Naive thymus-derived CD8-positive, alpha-beta T cell (primary cell): ENCODE measurements around the gene ADARB1. TPM values are rescaled to one million over a fixed set of nuclear protein-coding genes. Genes with fewer than 3 reads are reported as not detected.

Source experiments
- ATAC-seq, 2 donors: fragments of 150-1000 bp; cut with Tn5 transposase in 1 of 2; sonication (Bioruptor Pico), chemical (Tn5 transposase) in 1 of 2; 1 replicate in 1 of 2; 2 replicates in 1 of 2; pipeline ENCODE4 v1.10.0; 2021; ENCODE audit warnings: mild to moderate bottlenecking in 2 of 2, moderate library complexity in 2 of 2
- POLR2A ChIA-PET: fragments of 350-600 bp; sonication (Branson Sonifier 250); formaldehyde crosslinking; loops from one replicate; lab custom pipeline; 2021; ENCODE audit warnings: antibody characterized with exemption; lab: Charles Lee
- DNase-seq, 10 donors: peaks; one replicate each; pipeline versions ENCODE4 v3.0.0 to v3.0.0-alpha.2; 2020 to 2022
- H3K27ac Mint-ChIP-seq, 10 donors: one replicate each; pipeline ENCODE4 v1.8.0; 2020 to 2022; ENCODE audit warnings: mild to moderate bottlenecking in 10 of 10, mixed read lengths in 10 of 10, moderate library complexity in 4 of 10, inconsistent platforms in 1 of 10
- H3K27me3 Mint-ChIP-seq, 5 donors: one replicate each; pipeline ENCODE4 v1.8.0; 2021 to 2022; ENCODE audit warnings: mixed read lengths in 5 of 5
- H3K36me3 Mint-ChIP-seq, 3 donors: one replicate each; pipeline ENCODE4 v1.8.0; 2020 to 2022; ENCODE audit warnings: mixed read lengths in 3 of 3, mild to moderate bottlenecking in 2 of 3, inconsistent platforms in 1 of 3
- H3K4me1 Mint-ChIP-seq, 4 donors: one replicate each; pipeline ENCODE4 v1.8.0; 2021 to 2022; ENCODE audit warnings: mixed read lengths in 4 of 4
- H3K4me3 Mint-ChIP-seq, 10 donors: one replicate each; pipeline ENCODE4 v1.8.0; 2020 to 2022; ENCODE audit warnings: mild to moderate bottlenecking in 10 of 10, mixed read lengths in 10 of 10, moderate library complexity in 6 of 10, inconsistent platforms in 1 of 10
- H3K9me3 Mint-ChIP-seq, 9 donors: one replicate each; pipeline ENCODE4 v1.8.0; 2020 to 2022; ENCODE audit warnings: mixed read lengths in 9 of 9, mild to moderate bottlenecking in 3 of 9, inconsistent platforms in 1 of 9, moderate library complexity in 1 of 9
- polyA plus RNA-seq, 3 donors: library from polyadenylated mRNA; unstranded; fragments of 300-500 nt; fragmentation: Illumina TruSeq; gene quantifications; one replicate each; pipeline ENCODE4 v1.2.3, GENCODE V29; 2021
- total RNA-seq, 8 experiments: library from RNA in 2 of 8; stranded (reverse) in 2 of 8; gene quantifications; one replicate each; pipeline ENCODE4 v1.2.3 and lab custom pipeline; 2021 to 2026

ADARB1 gene
- total and polyA plus RNA-seq, 5 experiments from 2014 or later, result 2.9 to 36.9 (median 7.7) TPM

- no peaks in the 10 kb centered on the region for H3K4me1 Mint-ChIP-seq
- H3K9me3 Mint-ChIP-seq, result peaks cover 0 to 2% (median 0%) of the 10 kb centered on the region in 9 donors
- H3K27ac Mint-ChIP-seq, result no peak overlapping the region
- H3K36me3 Mint-ChIP-seq, result no peaks in the 10 kb centered on the region
- H3K27me3 Mint-ChIP-seq, result peaks cover 10 to 28% (median 20%) of the 10 kb centered on the region in 5 donors
- ATAC-seq (no peak), DNase-seq (no peak)
- POLR2A ChIA-PET, result no interaction called here
- no peak overlapping the region for H3K4me3 Mint-ChIP-seq
These were observed 160.6 kb downstream of the ADARB1 start for GRCh38 chr21:45234965-45235364.

- POLR2A ChIA-PET, result no interaction called here
- no peak for ATAC-seq
These were observed 161.1 kb downstream of the ADARB1 start for GRCh38 chr21:45235488-45235887.

DNA sequence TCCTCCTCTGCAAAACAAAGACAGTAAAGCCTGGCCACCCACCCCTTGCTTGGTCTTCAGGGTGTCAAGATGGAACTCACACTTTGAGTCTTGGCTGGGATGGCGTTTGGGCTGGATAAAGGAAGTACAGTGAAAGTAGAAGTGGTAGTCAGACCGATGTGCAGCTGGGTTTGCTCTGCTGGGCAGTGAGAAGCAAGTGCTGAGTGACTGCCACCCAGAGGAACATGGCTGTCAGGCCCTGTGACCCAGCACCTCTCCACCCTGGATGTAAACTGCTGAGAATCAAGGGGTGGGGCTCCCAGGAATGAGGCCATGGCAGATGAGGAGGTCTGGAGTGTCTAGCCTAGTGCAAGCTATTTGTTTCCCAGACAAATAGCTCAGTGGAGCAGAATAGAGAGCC is 162.1 kb downstream of the ADARB1 start:
- H3K4me1 Mint-ChIP-seq, result no peaks in the 10 kb centered on the region
- DNase-seq (no peak), ATAC-seq (no peak)
- no peak overlapping the region for H3K27ac Mint-ChIP-seq
- H3K4me3 Mint-ChIP-seq, result no peak overlapping the region
- H3K36me3 Mint-ChIP-seq, result peaks cover 0 to 1% (median 0%) of the 10 kb centered on the region in 3 donors
- H3K9me3 Mint-ChIP-seq, result peaks cover 0 to 9% (median 0%) of the 10 kb centered on the region in 9 donors
- POLR2A ChIA-PET, result no interaction called here
- H3K27me3 Mint-ChIP-seq, result peaks cover 13 to 32% (median 20%) of the 10 kb centered on the region in 5 donors

More at GRCh38 chr21:45235488-45235887, 161.1 kb downstream of the ADARB1 start:
- no peak for DNase-seq
- no peak overlapping the region for H3K4me3 Mint-ChIP-seq
- peaks cover 0 to 2% (median 0%) of the 10 kb centered on the region in 9 donors for H3K9me3 Mint-ChIP-seq
- H3K36me3 Mint-ChIP-seq, result no peaks in the 10 kb centered on the region
- peaks cover 11 to 28% (median 20%) of the 10 kb centered on the region in 5 donors for H3K27me3 Mint-ChIP-seq
- H3K27ac Mint-ChIP-seq, result peak overlapping the region in 1 of 10 donors; percentile 2
- no peaks in the 10 kb centered on the region for H3K4me1 Mint-ChIP-seq

GRCh38 chr21:45237401-45237800 is 163.0 kb downstream of the ADARB1 start:
- no peak overlapping the region for H3K4me3 Mint-ChIP-seq
- DNase-seq, result no peak
- H3K27me3 Mint-ChIP-seq, result peaks cover 13 to 29% (median 20%) of the 10 kb centered on the region in 5 donors
- no peak for ATAC-seq
- H3K27ac Mint-ChIP-seq, result no peak overlapping the region
- POLR2A ChIA-PET, result interaction anchor here (0.6 kb wide), 1 partner anchor 68 kb away, joined by 3 read pairs; no protein-coding TSS in a partner anchor
- H3K36me3 Mint-ChIP-seq, result peaks cover 0 to 7% (median 0%) of the 10 kb centered on the region in 3 donors
- H3K9me3 Mint-ChIP-seq, result peaks cover 0 to 18% (median 0%) of the 10 kb centered on the region in 9 donors
- H3K4me1 Mint-ChIP-seq, result no peaks in the 10 kb centered on the region

DNA sequence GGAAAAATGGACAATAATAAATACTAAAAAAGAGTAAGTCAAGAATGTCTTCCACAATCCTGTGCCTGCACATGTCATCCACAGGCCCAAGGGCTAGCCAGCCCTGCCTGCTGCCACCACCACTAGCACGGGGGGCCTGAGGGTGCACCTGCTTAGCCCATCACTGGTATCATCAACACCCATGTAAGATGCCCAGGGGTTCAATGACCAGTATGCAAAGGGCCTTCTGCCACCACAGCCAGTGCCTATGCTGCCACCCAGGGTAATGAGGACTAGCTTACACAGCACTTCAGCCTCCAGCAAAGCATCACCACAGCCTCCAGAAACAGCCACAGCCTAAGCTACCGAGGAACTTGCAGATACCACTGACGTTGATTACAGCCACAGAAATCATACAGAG is 167.0 kb downstream of the ADARB1 start:
- Mint-ChIP-seq H3K4me3 (no peak overlapping the region), H3K27me3 (peaks cover 6 to 23% (median 10%) of the 10 kb centered on the region in 5 donors), H3K9me3 (peaks cover 3 to 36% (median 13%) of the 10 kb centered on the region in 9 donors), H3K4me1 (no peaks in the 10 kb centered on the region), H3K36me3 (peaks cover 3 to 22% (median 6%) of the 10 kb centered on the region in 3 donors), H3K27ac (peak overlapping the region in 1 of 10 donors; percentile 20)
- no peak for DNase-seq
- ATAC-seq, result no peak
- POLR2A ChIA-PET, result no interaction called here

GRCh38 chr21:45243603-45244002 is 169.2 kb downstream of the ADARB1 start:
- ATAC-seq, result no peak
- POLR2A ChIA-PET, result interaction anchor here (0.7 kb wide), 1 partner anchor 11 kb away, joined by 4 read pairs; no protein-coding TSS in a partner anchor
- peaks cover 0 to 19% (median 5%) of the 10 kb centered on the region in 5 donors for H3K27me3 Mint-ChIP-seq

DNA sequence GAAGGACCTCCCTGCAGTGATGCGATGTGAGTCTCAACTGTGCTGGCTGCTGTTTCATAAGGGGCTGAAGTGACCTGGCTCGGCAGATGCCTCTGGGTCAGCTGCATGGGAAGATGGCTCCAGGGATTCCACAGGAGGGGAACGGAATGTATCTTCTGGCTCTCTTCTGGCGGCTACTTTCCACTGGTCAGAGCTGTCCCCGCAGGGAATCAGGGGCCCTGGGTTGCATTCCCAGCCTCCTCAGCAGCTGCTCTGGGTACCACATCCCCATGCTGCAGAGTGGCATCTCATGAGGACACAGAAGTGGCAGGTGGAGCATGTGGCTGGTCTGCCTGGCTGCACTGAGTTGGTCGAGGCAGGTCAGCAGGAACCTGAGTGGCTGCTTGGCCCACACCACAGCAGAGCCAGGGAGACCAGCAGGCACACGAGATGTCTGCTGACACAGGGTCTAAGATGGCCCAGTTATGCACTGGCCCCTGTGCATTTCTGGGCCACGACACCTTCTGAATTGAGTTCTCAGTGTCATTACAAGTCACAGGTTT is 170.5 kb downstream of the ADARB1 start:
- no peak overlapping the region for H3K27ac Mint-ChIP-seq
- no peaks in the 10 kb centered on the region for H3K4me1 Mint-ChIP-seq
- H3K4me3 Mint-ChIP-seq, result no peak overlapping the region
- DNase-seq (no peak), ATAC-seq (no peak)
- peaks cover 0 to 19% (median 4%) of the 10 kb centered on the region in 5 donors for H3K27me3 Mint-ChIP-seq
- POLR2A ChIA-PET, result no interaction called here
- H3K36me3 Mint-ChIP-seq, result peaks cover 3 to 22% (median 6%) of the 10 kb centered on the region in 3 donors
- H3K9me3 Mint-ChIP-seq, result peaks cover 3 to 36% (median 13%) of the 10 kb centered on the region in 9 donors

More at GRCh38 chr21:45243603-45244002, 169.2 kb downstream of the ADARB1 start:
- Mint-ChIP-seq H3K9me3 (peaks cover 3 to 36% (median 13%) of the 10 kb centered on the region in 9 donors), H3K4me3 (no peak overlapping the region), H3K36me3 (peaks cover 3 to 22% (median 6%) of the 10 kb centered on the region in 3 donors), H3K27ac (no peak overlapping the region), H3K4me1 (no peaks in the 10 kb centered on the region)
- no peak for DNase-seq

DNA sequence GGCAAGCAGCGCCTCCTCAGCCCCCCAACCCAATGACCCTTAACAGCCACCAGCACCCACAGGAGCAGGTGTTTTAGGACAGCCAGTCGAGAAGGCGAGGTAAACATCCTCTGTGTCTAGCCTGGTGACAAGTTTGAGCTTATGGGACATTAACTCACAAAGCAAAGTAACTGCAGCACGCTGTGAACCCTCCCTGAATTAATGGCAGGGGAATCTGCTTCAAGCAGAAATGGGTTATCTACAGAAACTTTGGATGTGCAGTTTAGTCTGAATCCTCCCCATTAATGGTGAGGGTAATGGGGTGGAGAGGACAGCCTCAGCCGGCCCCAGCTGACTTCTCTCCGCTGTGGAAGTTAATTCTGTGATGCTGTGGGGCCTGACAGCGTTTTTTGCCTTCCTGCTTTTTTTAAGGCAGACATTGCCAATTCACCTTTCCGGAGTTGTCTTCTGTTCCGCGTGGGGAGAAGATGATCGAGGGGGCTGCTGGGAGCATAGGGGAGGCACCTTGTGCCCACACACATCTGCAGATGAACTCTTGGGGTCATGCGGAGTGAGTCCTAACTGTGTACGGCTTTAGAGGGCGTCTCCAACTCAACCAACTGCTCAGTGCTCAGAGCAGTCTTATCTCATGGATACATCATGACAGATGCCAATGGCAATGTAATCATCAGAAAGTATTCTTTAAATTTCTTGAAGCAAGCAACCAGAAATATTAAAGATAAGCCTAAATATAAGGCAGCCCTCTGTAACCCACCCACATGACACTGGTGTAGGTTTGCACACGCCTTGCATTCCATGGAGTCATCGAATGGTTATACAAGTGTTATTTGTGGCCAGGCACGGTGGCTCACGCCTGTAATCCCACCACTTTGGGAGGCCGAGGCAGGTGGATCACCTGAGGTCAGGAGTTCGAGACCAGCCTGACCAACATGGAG is 172.3 kb downstream of the ADARB1 start:
- ATAC-seq, result no peak
- Mint-ChIP-seq H3K27ac (no peak overlapping the region), H3K4me1 (no peaks in the 10 kb centered on the region), H3K36me3 (peaks cover 3 to 19% (median 6%) of the 10 kb centered on the region in 3 donors), H3K4me3 (no peak overlapping the region), H3K9me3 (peaks cover 3 to 25% (median 12%) of the 10 kb centered on the region in 9 donors), H3K27me3 (peaks cover 0 to 19% (median 0%) of the 10 kb centered on the region in 5 donors)
- POLR2A ChIA-PET, result no interaction called here
- no peak for DNase-seq

GRCh38 chr21:45248301-45248892 is 174.0 kb downstream of the ADARB1 start:
- Mint-ChIP-seq H3K27ac (no peak overlapping the region), H3K27me3 (peaks cover 0 to 15% (median 0%) of the 10 kb centered on the region in 5 donors), H3K36me3 (peaks cover 3 to 12% (median 4%) of the 10 kb centered on the region in 3 donors), H3K4me3 (no peak overlapping the region), H3K4me1 (no peaks in the 10 kb centered on the region), H3K9me3 (peaks cover 3 to 12% (median 9%) of the 10 kb centered on the region in 9 donors)
- DNase-seq, result no peak
- POLR2A ChIA-PET, result no interaction called here
- ATAC-seq, result no peak

GRCh38 chr21:45248893-45249381 is 174.6 kb downstream of the ADARB1 start:
- POLR2A ChIA-PET, result no interaction called here
- H3K36me3 Mint-ChIP-seq, result peaks cover 0 to 7% (median 0%) of the 10 kb centered on the region in 3 donors
- ATAC-seq (no peak), DNase-seq (no peak)
- H3K4me1 Mint-ChIP-seq, result no peaks in the 10 kb centered on the region
- no peak overlapping the region for H3K27ac Mint-ChIP-seq
- H3K4me3 Mint-ChIP-seq, result no peak overlapping the region
- peaks cover 0 to 13% (median 0%) of the 10 kb centered on the region in 5 donors for H3K27me3 Mint-ChIP-seq
- peaks cover 0 to 7% (median 5%) of the 10 kb centered on the region in 9 donors for H3K9me3 Mint-ChIP-seq

GRCh38 chr21:45249626-45250025 is 175.2 kb downstream of the ADARB1 start:
- ATAC-seq (no peak), DNase-seq (no peak)
- Mint-ChIP-seq H3K4me3 (no peak overlapping the region), H3K27me3 (peaks cover 2 to 13% (median 4%) of the 10 kb centered on the region in 5 donors), H3K36me3 (no peaks in the 10 kb centered on the region), H3K9me3 (no peaks in the 10 kb centered on the region), H3K4me1 (peaks cover 0 to 4% (median 2%) of the 10 kb centered on the region in 4 donors), H3K27ac (peak overlapping the region in 1 of 10 donors; percentile 34)
- POLR2A ChIA-PET, result no interaction called here

DNA sequence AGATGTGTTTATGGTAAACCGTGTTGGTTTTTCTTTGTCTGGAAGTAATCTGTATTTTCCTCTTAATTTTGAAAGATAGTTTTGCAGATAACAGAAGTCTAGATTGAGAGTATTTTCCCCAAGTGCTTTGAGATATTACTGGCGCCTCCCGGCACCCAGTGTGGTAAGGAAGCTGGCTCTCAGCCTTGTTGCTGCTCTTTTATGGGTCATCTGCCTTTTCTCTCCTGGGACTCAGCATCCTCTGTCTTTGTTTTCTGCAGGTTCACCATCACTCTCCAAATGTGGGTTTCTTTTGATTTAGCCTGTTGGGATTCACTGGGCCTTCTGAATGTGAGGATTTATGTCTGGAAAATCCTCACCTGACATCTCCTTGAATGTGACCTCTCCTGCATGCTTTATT is 175.9 kb downstream of the ADARB1 start:
- H3K27ac Mint-ChIP-seq, result peak overlapping the region in 1 of 10 donors; percentile 9

More for the DNA sequence above, 175.9 kb downstream of the ADARB1 start:
- POLR2A ChIA-PET, result no interaction called here
- Mint-ChIP-seq H3K27me3 (peaks cover 4 to 15% (median 9%) of the 10 kb centered on the region in 5 donors), H3K9me3 (no peaks in the 10 kb centered on the region), H3K36me3 (no peaks in the 10 kb centered on the region), H3K4me3 (no peak overlapping the region), H3K4me1 (peaks cover 2 to 10% (median 7%) of the 10 kb centered on the region in 4 donors)
- DNase-seq (no peak), ATAC-seq (no peak)
